ENCODE measurements around the gene CELF5.

Gene CELF5

GRCh38 chr19:3222709-3223108, 1.8 kb upstream of the CELF5 start:
- no peaks in the 10 kb centered on the region for H3K36me3 ChIP-seq
- H3K4me3 ChIP-seq (ENCODE audit: low read depth, low read length): no peak overlapping the region
- H3K27me3 ChIP-seq: peaks cover 41% of the 10 kb centered on the region
- no peak for DNase-seq
- no peak for TF ChIP-seq CTCF (IDR thresholded peaks at IDR 0.05; ENCODE audit: low read depth, low read length)
- no peaks in the 10 kb centered on the region for H3K4me1 ChIP-seq
- no peaks in the 10 kb centered on the region for H3K9me3 ChIP-seq

- peaks cover 45% of the 10 kb centered on the region for H3K27me3 ChIP-seq
- no peak for TF ChIP-seq CTCF (IDR thresholded peaks at IDR 0.05; ENCODE audit: low read depth, low read length)
Observed at GRCh38 chr19:3225169-3225485, 666 bp downstream of the CELF5 start.

GRCh38 chr19:3225677-3226093, 1.2 kb downstream of the CELF5 start:
- Histone ChIP-seq H3K36me3 (no peaks in the 10 kb centered on the region), H3K9me3 (no peaks in the 10 kb centered on the region), H3K27me3 (peaks cover 49% of the 10 kb centered on the region), H3K4me3 (ENCODE audit: low read depth, low read length) (no peak overlapping the region), H3K4me1 (no peaks in the 10 kb centered on the region)
- DNase-seq: no peak
- TF ChIP-seq CTCF (IDR thresholded peaks at IDR 0.05; ENCODE audit: low read depth, low read length): no peak

More at GRCh38 chr19:3225169-3225485, 666 bp downstream of the CELF5 start:
- H3K36me3 ChIP-seq: no peaks in the 10 kb centered on the region
- no peak overlapping the region for H3K4me3 ChIP-seq (ENCODE audit: low read depth, low read length)
- H3K4me1 ChIP-seq: no peaks in the 10 kb centered on the region
- H3K9me3 ChIP-seq: no peaks in the 10 kb centered on the region
- no peak for DNase-seq

GRCh38 chr19:3227054-3227626, 2.7 kb downstream of the CELF5 start:
- Histone ChIP-seq H3K4me1 (no peaks in the 10 kb centered on the region), H3K9me3 (no peaks in the 10 kb centered on the region), H3K27me3 (peaks cover 49% of the 10 kb centered on the region), H3K4me3 (ENCODE audit: low read depth, low read length) (no peak overlapping the region), H3K36me3 (no peaks in the 10 kb centered on the region)
- TF ChIP-seq CTCF (IDR thresholded peaks at IDR 0.05; ENCODE audit: low read depth, low read length): no peak
- DNase-seq: no peak

- Histone ChIP-seq H3K27me3 (peaks cover 45% of the 10 kb centered on the region), H3K4me1 (no peaks in the 10 kb centered on the region), H3K36me3 (no peaks in the 10 kb centered on the region), H3K9me3 (no peaks in the 10 kb centered on the region), H3K4me3 (ENCODE audit: low read depth, low read length) (no peak overlapping the region)
- DNase-seq: no peak
- no peak for TF ChIP-seq CTCF (IDR thresholded peaks at IDR 0.05; ENCODE audit: low read depth, low read length)
Observed at GRCh38 chr19:3229346-3229743, 4.9 kb downstream of the CELF5 start.

- Histone ChIP-seq H3K36me3 (no peaks in the 10 kb centered on the region), H3K27me3 (peaks cover 43% of the 10 kb centered on the region), H3K9me3 (no peaks in the 10 kb centered on the region), H3K4me1 (no peaks in the 10 kb centered on the region), H3K4me3 (ENCODE audit: low read depth, low read length) (no peak overlapping the region)
- no peak for DNase-seq
- no peak for TF ChIP-seq CTCF (IDR thresholded peaks at IDR 0.05; ENCODE audit: low read depth, low read length)
Observed at GRCh38 chr19:3229888-3230496, 5.5 kb downstream of the CELF5 start.

Measured in BE2C (cell line).